ENCODE data around the gene SH3BP1.

DNA sequence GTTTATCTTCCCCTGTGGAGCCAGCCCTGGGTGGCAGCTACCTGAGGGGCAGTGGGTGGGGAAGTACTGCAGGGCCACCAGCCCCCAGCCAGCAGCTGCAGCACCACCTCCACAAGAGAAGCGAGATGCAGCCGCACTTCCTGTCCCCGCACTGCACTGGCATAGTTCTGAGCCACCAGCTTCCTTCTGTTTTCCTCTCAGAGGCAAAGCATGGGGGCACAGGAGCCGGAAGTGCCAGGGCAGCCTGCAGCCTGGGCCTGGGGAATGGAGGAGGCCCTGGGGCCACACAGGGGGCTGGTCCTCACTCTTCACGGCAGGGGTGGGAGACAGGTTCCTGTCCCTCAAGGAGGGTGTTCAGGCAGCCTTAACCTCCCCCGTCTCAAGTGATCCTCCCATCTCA lies 11.9 kb upstream of the SH3BP1 start:
- TF ChIP-seq, protein P1, sequence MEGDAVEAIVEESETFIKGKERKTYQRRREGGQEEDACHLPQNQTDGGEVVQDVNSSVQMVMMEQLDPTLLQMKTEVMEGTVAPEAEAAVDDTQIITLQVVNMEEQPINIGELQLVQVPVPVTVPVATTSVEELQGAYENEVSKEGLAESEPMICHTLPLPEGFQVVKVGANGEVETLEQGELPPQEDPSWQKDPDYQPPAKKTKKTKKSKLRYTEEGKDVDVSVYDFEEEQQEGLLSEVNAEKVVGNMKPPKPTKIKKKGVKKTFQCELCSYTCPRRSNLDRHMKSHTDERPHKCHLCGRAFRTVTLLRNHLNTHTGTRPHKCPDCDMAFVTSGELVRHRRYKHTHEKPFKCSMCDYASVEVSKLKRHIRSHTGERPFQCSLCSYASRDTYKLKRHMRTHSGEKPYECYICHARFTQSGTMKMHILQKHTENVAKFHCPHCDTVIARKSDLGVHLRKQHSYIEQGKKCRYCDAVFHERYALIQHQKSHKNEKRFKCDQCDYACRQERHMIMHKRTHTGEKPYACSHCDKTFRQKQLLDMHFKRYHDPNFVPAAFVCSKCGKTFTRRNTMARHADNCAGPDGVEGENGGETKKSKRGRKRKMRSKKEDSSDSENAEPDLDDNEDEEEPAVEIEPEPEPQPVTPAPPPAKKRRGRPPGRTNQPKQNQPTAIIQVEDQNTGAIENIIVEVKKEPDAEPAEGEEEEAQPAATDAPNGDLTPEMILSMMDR (IDR thresholded peaks at IDR 0.05) = no peak
- TF ChIP-seq MXD4 (CRISPR knock-in tag; IDR thresholded peaks at IDR 0.05; ENCODE audit: borderline replicate concordance) (no peak), TEAD1 (CRISPR knock-in tag; IDR thresholded peaks at IDR 0.05) (no peak), FOXJ3 (CRISPR knock-in tag; IDR thresholded peaks at IDR 0.05; ENCODE audit: borderline replicate concordance) (no peak), RELA (CRISPR knock-in tag; IDR thresholded peaks at IDR 0.05; ENCODE audit: borderline replicate concordance) (no peak), MYBL2 (CRISPR knock-in tag; IDR thresholded peaks at IDR 0.05) (no peak), ZNF138 (CRISPR knock-in tag; conservative IDR thresholded peaks at IDR 0.05) (no peak), NFYB (CRISPR knock-in tag; conservative IDR thresholded peaks at IDR 0.05; ENCODE audit: low read depth) (no peak)
- TF ChIP-seq, protein P2, sequence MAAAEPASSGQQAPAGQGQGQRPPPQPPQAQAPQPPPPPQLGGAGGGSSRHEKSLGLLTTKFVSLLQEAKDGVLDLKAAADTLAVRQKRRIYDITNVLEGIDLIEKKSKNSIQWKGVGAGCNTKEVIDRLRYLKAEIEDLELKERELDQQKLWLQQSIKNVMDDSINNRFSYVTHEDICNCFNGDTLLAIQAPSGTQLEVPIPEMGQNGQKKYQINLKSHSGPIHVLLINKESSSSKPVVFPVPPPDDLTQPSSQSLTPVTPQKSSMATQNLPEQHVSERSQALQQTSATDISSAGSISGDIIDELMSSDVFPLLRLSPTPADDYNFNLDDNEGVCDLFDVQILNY (CRISPR knock-in tag; IDR thresholded peaks at IDR 0.05) = no peak
- TF ChIP-seq, protein P3, sequence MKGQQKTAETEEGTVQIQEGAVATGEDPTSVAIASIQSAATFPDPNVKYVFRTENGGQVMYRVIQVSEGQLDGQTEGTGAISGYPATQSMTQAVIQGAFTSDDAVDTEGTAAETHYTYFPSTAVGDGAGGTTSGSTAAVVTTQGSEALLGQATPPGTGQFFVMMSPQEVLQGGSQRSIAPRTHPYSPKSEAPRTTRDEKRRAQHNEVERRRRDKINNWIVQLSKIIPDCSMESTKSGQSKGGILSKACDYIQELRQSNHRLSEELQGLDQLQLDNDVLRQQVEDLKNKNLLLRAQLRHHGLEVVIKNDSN (CRISPR knock-in tag; IDR thresholded peaks at IDR 0.05) = no peak
- TF ChIP-seq, protein P4, sequence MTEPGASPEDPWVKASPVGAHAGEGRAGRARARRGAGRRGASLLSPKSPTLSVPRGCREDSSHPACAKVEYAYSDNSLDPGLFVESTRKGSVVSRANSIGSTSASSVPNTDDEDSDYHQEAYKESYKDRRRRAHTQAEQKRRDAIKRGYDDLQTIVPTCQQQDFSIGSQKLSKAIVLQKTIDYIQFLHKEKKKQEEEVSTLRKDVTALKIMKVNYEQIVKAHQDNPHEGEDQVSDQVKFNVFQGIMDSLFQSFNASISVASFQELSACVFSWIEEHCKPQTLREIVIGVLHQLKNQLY (CRISPR knock-in tag; IDR thresholded peaks at IDR 0.05) = no peak
- TF ChIP-seq, protein P5, sequence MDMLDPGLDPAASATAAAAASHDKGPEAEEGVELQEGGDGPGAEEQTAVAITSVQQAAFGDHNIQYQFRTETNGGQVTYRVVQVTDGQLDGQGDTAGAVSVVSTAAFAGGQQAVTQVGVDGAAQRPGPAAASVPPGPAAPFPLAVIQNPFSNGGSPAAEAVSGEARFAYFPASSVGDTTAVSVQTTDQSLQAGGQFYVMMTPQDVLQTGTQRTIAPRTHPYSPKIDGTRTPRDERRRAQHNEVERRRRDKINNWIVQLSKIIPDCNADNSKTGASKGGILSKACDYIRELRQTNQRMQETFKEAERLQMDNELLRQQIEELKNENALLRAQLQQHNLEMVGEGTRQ (CRISPR knock-in tag; IDR thresholded peaks at IDR 0.05) = no peak

Data from WTC11 (cell line).